H9 (cell line): Measurements from ENCODE around the gene SAMHD1. TPM values are rescaled to one million over a fixed set of nuclear protein-coding genes. Genes with fewer than 3 reads are reported as not detected.

Experiments used
- DNase-seq: peaks from one replicate; pipeline ENCODE4 v3.0.0-alpha.2; 2017
- H2AFZ ChIP-seq: one replicate; pipeline ENCODE4 v1.6.1; 2013; ENCODE audit warnings: mild to moderate bottlenecking, low read length, control low read depth, moderate library complexity
- H2AK5ac ChIP-seq: 2 replicates; pipeline ENCODE4 v1.6.1; 2013; ENCODE audit warnings: low read length, control low read depth, mixed read lengths; ENCODE audit not compliant: insufficient read length
- H2BK120ac ChIP-seq: one replicate; pipeline ENCODE4 v1.6.1; 2013; ENCODE audit warnings: low read depth, mild to moderate bottlenecking, low read length, control low read depth, inconsistent platforms; ENCODE audit not compliant: poor library complexity, severe bottlenecking
- H2BK12ac ChIP-seq: 2 replicates; pipeline ENCODE4 v1.6.1; 2013; ENCODE audit warnings: low read length, control low read depth, mixed read lengths, low read depth; ENCODE audit not compliant: insufficient read length
- H2BK15ac ChIP-seq: 2 replicates; pipeline ENCODE4 v1.6.1; 2013; ENCODE audit warnings: low read depth, low read length, control low read depth
- H2BK20ac ChIP-seq: one replicate; pipeline ENCODE4 v1.6.1; 2013; ENCODE audit warnings: low read depth, mild to moderate bottlenecking, low read length, control low read depth, inconsistent platforms; ENCODE audit not compliant: poor library complexity, severe bottlenecking
- H2BK5ac ChIP-seq: 2 replicates; pipeline ENCODE4 v1.6.1; 2013; ENCODE audit warnings: low read length, control low read depth, mixed read lengths; ENCODE audit not compliant: insufficient read length
- H3K14ac ChIP-seq: 2 replicates; pipeline ENCODE4 v1.6.1; 2013; ENCODE audit warnings: low read length, control low read depth; ENCODE audit not compliant: insufficient read depth
- H3K18ac ChIP-seq: 2 replicates; pipeline ENCODE4 v1.6.1; 2013; ENCODE audit warnings: low read depth, mild to moderate bottlenecking, mixed read lengths, low read length, control low read depth; ENCODE audit not compliant: insufficient read length
- H3K23ac ChIP-seq: 2 replicates; pipeline ENCODE4 v1.6.1; 2013; ENCODE audit warnings: low read length, control low read depth, mixed read lengths, low read depth; ENCODE audit not compliant: insufficient read length
- H3K23me2 ChIP-seq: 2 replicates; pipeline ENCODE4 v1.6.1; 2013; ENCODE audit warnings: low read depth, mild to moderate bottlenecking, mixed read lengths, low read length, control low read depth; ENCODE audit not compliant: insufficient read length, poor library complexity, severe bottlenecking
- H3K27ac ChIP-seq: 2 replicates; pipeline ENCODE4 v1.5.1; 2013; ENCODE audit warnings: low read length, control low read depth, mixed read lengths, low read depth; ENCODE audit not compliant: insufficient read length
- H3K27me3 ChIP-seq: 2 replicates; pipeline ENCODE4 v1.6.1; 2013; ENCODE audit warnings: low read length, control low read depth, inconsistent platforms; ENCODE audit not compliant: insufficient read depth
- H3K4ac ChIP-seq: 2 replicates; pipeline ENCODE4 v1.6.1; 2013; ENCODE audit warnings: low read depth, mild to moderate bottlenecking, control low read depth, inconsistent platforms, low read length, moderate library complexity
- H3K4me1 ChIP-seq: 2 replicates; pipeline ENCODE4 v1.6.1; 2013; ENCODE audit warnings: low read length, control low read depth, inconsistent platforms; ENCODE audit not compliant: insufficient read depth
- H3K4me2 ChIP-seq: 2 replicates; pipeline ENCODE4 v1.6.1; 2013; ENCODE audit warnings: low read length, control low read depth, mixed read lengths; ENCODE audit not compliant: insufficient read length, insufficient read depth
- H3K56ac ChIP-seq: 2 replicates; pipeline ENCODE4 v1.6.1; 2013; ENCODE audit warnings: low read depth, mild to moderate bottlenecking, mixed read lengths, low read length, control low read depth; ENCODE audit not compliant: insufficient read length
- H3K79me1 ChIP-seq: 2 replicates; pipeline ENCODE4 v1.6.1; 2013; ENCODE audit warnings: low read depth, mild to moderate bottlenecking, moderate library complexity, low read length, control low read depth, inconsistent platforms; ENCODE audit not compliant: insufficient read depth, poor library complexity, severe bottlenecking
- H3K79me2 ChIP-seq: 2 replicates; pipeline ENCODE4 v1.6.1; 2013; ENCODE audit warnings: low read length, control low read depth, inconsistent platforms; ENCODE audit not compliant: insufficient read depth
- H3K9ac ChIP-seq: 2 replicates; pipeline ENCODE4 v1.6.1; 2013; ENCODE audit warnings: low read length, control low read depth, mixed read lengths; ENCODE audit not compliant: insufficient read length; ENCODE audit errors: extremely low read depth
- H3K9me3 ChIP-seq: one replicate; pipeline ENCODE4 v1.6.1; 2013; ENCODE audit warnings: low read depth, low read length, inconsistent platforms; ENCODE audit not compliant: control insufficient read depth
- H3T11ph ChIP-seq: one replicate; pipeline ENCODE4 v1.6.1; 2013; ENCODE audit warnings: mild to moderate bottlenecking, low read length, control low read depth, inconsistent platforms
- H4K20me1 ChIP-seq: one replicate; pipeline ENCODE4 v1.6.1; 2013; ENCODE audit not compliant: control insufficient read depth, insufficient read length, insufficient read depth
- H4K5ac ChIP-seq: 2 replicates; pipeline ENCODE4 v1.6.1; 2013; ENCODE audit warnings: low read depth, mild to moderate bottlenecking, mixed read lengths, low read length, control low read depth; ENCODE audit not compliant: insufficient read length
- H4K8ac ChIP-seq: replicated peaks from 2 replicates; pipeline ENCODE4 v1.6.1; 2013; ENCODE audit warnings: low read length, control low read depth, mixed read lengths, low read depth; ENCODE audit not compliant: insufficient read length
- H4K91ac ChIP-seq: 2 replicates; pipeline ENCODE4 v1.6.1; 2013; ENCODE audit warnings: low read depth, mild to moderate bottlenecking, moderate library complexity, mixed read lengths, low read length, control low read depth; ENCODE audit not compliant: insufficient read length
- H3K27ac Mint-ChIP-seq, 3 experiments: 2 replicates in 2 of 3; 3 replicates in 1 of 3; pipeline ENCODE4 v1.8.0; 2020 to 2021; ENCODE audit warnings: mixed read lengths in 3 of 3, mild to moderate bottlenecking in 1 of 3, moderate library complexity in 1 of 3
- H3K27me3 Mint-ChIP-seq: 2 replicates; pipeline ENCODE4 v1.8.0; 2021; ENCODE audit warnings: low read depth, mild to moderate bottlenecking, moderate library complexity, mixed read lengths
- H3K36me3 Mint-ChIP-seq, 3 experiments: 2 replicates in 2 of 3; 3 replicates in 1 of 3; pipeline ENCODE4 v1.8.0; 2020 to 2021; ENCODE audit warnings: low read depth in 3 of 3, mixed read lengths in 3 of 3; ENCODE audit not compliant: insufficient read depth in 1 of 3
- H3K4me1 Mint-ChIP-seq, 2 experiments: 2 replicates each; pipeline ENCODE4 v1.8.0; 2020; ENCODE audit warnings: mixed read lengths in 2 of 2
- H3K4me3 Mint-ChIP-seq, 2 experiments: 2 replicates in 1 of 2; 3 replicates in 1 of 2; pipeline ENCODE4 v1.8.0; 2020 to 2021; ENCODE audit warnings: mild to moderate bottlenecking in 2 of 2, mixed read lengths in 2 of 2, moderate library complexity in 1 of 2
- H3K9me3 Mint-ChIP-seq, 2 experiments: 2 replicates in 1 of 2; 3 replicates in 1 of 2; pipeline ENCODE4 v1.8.0; 2020; ENCODE audit warnings: mild to moderate bottlenecking in 2 of 2, mixed read lengths in 2 of 2, moderate library complexity in 1 of 2
- WGBS: extraction: QIAGEN DNeasy Blood & Tissue Kit; methylation state at CpG from one replicate; pipeline ENCODE4 v1.1.7; 2013; ENCODE audit warnings: missing lambda C conversion rate, low lambda C conversion rate, mixed read lengths; ENCODE audit not compliant: insufficient read length; ENCODE audit errors: extremely low coverage; 5-methylcytosine and 5-hydroxymethylcytosine counted together
- total RNA-seq: library from RNA; stranded (reverse); gene quantifications from 2 replicates; pipeline ENCODE4 v1.2.1, GENCODE V29; 2021
- TF ChIP-seq, protein P1 (sequence below): fragments of 200-600 bp; sonication (generic); conservative IDR thresholded peaks from 3 replicates; pipeline ENCODE4 v1.8.0; 2021; ENCODE audit warnings: antibody characterized with exemption, mild to moderate bottlenecking

Gene SAMHD1
- total RNA-seq, 1 experiment from 2014 or later: 53.1 TPM

DNA sequence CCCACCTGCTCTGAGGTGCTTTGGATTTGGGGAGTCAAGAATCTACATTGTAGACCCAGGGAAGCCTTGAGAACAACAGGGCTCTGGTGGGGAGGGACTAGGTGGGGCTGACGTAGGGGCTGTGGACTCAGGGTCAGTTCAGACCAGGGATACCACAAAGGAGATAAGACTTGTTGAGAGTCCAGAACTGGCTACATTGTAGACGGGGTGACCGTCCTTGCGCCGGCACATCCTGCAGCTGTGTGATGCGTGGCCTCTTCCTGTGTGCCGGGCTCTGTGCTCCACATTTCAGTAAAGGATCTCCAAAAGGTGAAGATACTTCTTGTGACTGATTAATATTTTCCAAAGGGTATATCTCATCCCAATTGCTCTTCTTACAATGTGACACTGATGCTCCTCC lies 85.3 kb downstream of the SAMHD1 start:
- peaks cover 0 to 3% (median 0%) of the 10 kb centered on the region in 3 experiments; a peak in 1 of 7 replicates for H3K36me3 Mint-ChIP-seq
- no peak overlapping the region for H2BK12ac ChIP-seq
- no peaks in the 10 kb centered on the region for H3K9me3 ChIP-seq
- H3K23me2 ChIP-seq: peaks cover 3% of the 10 kb centered on the region
- H2BK20ac ChIP-seq: no peak overlapping the region
- H3K4me2 ChIP-seq: no peak overlapping the region
- H3K27ac Mint-ChIP-seq: no peak overlapping the region
- H3K79me2 ChIP-seq: no peaks in the 10 kb centered on the region
- no peak overlapping the region for H4K8ac ChIP-seq
- no peak overlapping the region for H2BK5ac ChIP-seq
- no peak overlapping the region for H3K27ac ChIP-seq
- H3K4me3 Mint-ChIP-seq: no peak overlapping the region; a peak in 1 of 5 replicates
- H4K91ac ChIP-seq: no peak overlapping the region
- no peak overlapping the region for H2BK120ac ChIP-seq
- no peaks in the 10 kb centered on the region for H3K79me1 ChIP-seq
- H2AFZ ChIP-seq: no peak overlapping the region
- H4K20me1 ChIP-seq: no peaks in the 10 kb centered on the region
- no peak overlapping the region for H3K56ac ChIP-seq
- no peaks in the 10 kb centered on the region for H3K9me3 Mint-ChIP-seq
- TF ChIP-seq, protein P1, sequence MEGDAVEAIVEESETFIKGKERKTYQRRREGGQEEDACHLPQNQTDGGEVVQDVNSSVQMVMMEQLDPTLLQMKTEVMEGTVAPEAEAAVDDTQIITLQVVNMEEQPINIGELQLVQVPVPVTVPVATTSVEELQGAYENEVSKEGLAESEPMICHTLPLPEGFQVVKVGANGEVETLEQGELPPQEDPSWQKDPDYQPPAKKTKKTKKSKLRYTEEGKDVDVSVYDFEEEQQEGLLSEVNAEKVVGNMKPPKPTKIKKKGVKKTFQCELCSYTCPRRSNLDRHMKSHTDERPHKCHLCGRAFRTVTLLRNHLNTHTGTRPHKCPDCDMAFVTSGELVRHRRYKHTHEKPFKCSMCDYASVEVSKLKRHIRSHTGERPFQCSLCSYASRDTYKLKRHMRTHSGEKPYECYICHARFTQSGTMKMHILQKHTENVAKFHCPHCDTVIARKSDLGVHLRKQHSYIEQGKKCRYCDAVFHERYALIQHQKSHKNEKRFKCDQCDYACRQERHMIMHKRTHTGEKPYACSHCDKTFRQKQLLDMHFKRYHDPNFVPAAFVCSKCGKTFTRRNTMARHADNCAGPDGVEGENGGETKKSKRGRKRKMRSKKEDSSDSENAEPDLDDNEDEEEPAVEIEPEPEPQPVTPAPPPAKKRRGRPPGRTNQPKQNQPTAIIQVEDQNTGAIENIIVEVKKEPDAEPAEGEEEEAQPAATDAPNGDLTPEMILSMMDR: no peak
- H3K4me1 Mint-ChIP-seq: peaks cover 19 to 24% of the 10 kb centered on the region in 2 experiments
- no CpG with 5 or more reads among the region's 7 CpGs for WGBS
- no peak overlapping the region for H2BK15ac ChIP-seq
- H3K14ac ChIP-seq: no peak overlapping the region
- H3K4ac ChIP-seq: no peak overlapping the region
- no peak for DNase-seq
- no peak overlapping the region for H2AK5ac ChIP-seq
- no peak overlapping the region for H3K23ac ChIP-seq
- no peak overlapping the region for H3T11ph ChIP-seq
- no peak overlapping the region for H3K18ac ChIP-seq
- peaks cover 2% of the 10 kb centered on the region; the same call in 1 of the 2 replicates for H3K4me1 ChIP-seq
- peaks cover 30% of the 10 kb centered on the region for H3K27me3 Mint-ChIP-seq
- H4K5ac ChIP-seq: no peak overlapping the region
- no peaks in the 10 kb centered on the region for H3K27me3 ChIP-seq
- no peak overlapping the region for H3K9ac ChIP-seq
